Subcutaneous adipose tissue (tissue), 4 donors: ENCODE results near the gene GALM. TPM values are rescaled to one million over a fixed set of nuclear protein-coding genes. Genes with fewer than 3 reads are reported as not detected.

ENCODE experiments used
- CTCF ChIP-seq: fragments of 450-650 bp; IDR thresholded peaks from one replicate; pipeline ENCODE4 v1.5.1; 2016; ENCODE audit warnings: low read depth, mild to moderate bottlenecking, control low read depth, antibody characterized with exemption, moderate library complexity
- total RNA-seq, 4 donors: library from RNA; depleted of rRNA; stranded (reverse); fragments of >200 nt; gene quantifications; one replicate each; pipeline ENCODE4 v1.1.0, GENCODE V29; 2016

GALM gene
- total RNA-seq, 4 donors from 2014 or later, result 8.5 to 62.9 (median 36.3) TPM

- no peak for TF ChIP-seq CTCF
Observed at GRCh38 chr2:38776531-38776930, 110.6 kb downstream of the GALM start.

GRCh38 chr2:38778687-38779082, 112.8 kb downstream of the GALM start:
- no peak for TF ChIP-seq CTCF

- no peak for TF ChIP-seq CTCF
Observed at GRCh38 chr2:38783586-38783985, 117.7 kb downstream of the GALM start.

Other genes with a start within 250 kb of the GALM start
- 10 to 100 TPM; 38.2 to 66.7 (median 54.1) TPM for gene HNRNPLL, start 63.2 kb upstream of the GALM start, total RNA-seq
- gene SRSF7, start 85.2 kb downstream of the GALM start, total RNA-seq, result 100 to 1,000 TPM in 2 of 4 donors, 10 to 100 TPM in 2; 60.8 to 135 (median 86.2) TPM
- gene GEMIN6, start 112.1 kb downstream of the GALM start, total RNA-seq, result 1 to 10 TPM; 4.0 to 6.8 (median 4.7) TPM
- 10 to 100 TPM; 12.6 to 19.1 (median 14.6) TPM for gene DHX57, start 209.8 kb downstream of the GALM start, total RNA-seq
- 10 to 100 TPM in 2 of 4 donors, 1 to 10 TPM in 2; 7.5 to 17.8 (median 10.3) TPM for gene MORN2, start 209.9 kb downstream of the GALM start, total RNA-seq
- gene ARHGEF33, start 223.8 kb downstream of the GALM start, total RNA-seq, result 1 to 10 TPM in 2 of 4 donors, under 1 TPM in 2; 0.38 to 3.1 (median 1.1) TPM